ENCODE results near the gene OLFML1. TPM values are rescaled to one million over a fixed set of nuclear protein-coding genes. Genes with fewer than 3 reads are reported as not detected.

The OLFML1 gene
- polyA plus RNA-seq, 1 donor from 2014 or later = not detected

- Histone ChIP-seq H3K27ac (ENCODE audit: low read length) (no peak overlapping the region), H4K20me1 (ENCODE audit: insufficient read depth) (no peaks in the 10 kb centered on the region), H3K27me3 (ENCODE audit: insufficient read depth, low read depth, low read length) (no peaks in the 10 kb centered on the region), H3K79me2 (replicated peaks; ENCODE audit: insufficient read depth, low read length) (no peaks in the 10 kb centered on the region), H2AFZ (ENCODE audit: low read depth, low read length) (no peak overlapping the region), H3K9me3 (ENCODE audit: low read length) (no peaks in the 10 kb centered on the region), H3K36me3 (ENCODE audit: insufficient read depth, low read length) (no peaks in the 10 kb centered on the region), H3F3A (ENCODE audit: insufficient read depth, low read length, poor library complexity, severe bottlenecking) (no peaks in the 10 kb centered on the region), H3K4me2 (ENCODE audit: low read length) (no peak overlapping the region), H3K9me2 (ENCODE audit: insufficient read depth, low read length) (no peaks in the 10 kb centered on the region), H3K4me3 (ENCODE audit: low read length) (no peak overlapping the region), H3K9ac (ENCODE audit: low read length) (no peak overlapping the region)
- no peak for TF ChIP-seq EZH2 (IDR thresholded peaks at IDR 0.05; ENCODE audit: borderline replicate concordance, insufficient read depth, low read length, poor library complexity, severe bottlenecking)
- TF ChIP-seq TAF1 (IDR thresholded peaks at IDR 0.05; ENCODE audit: low read depth) = no peak
- TF ChIP-seq RAD21 (conservative IDR thresholded peaks at IDR 0.05) = no peak
- TF ChIP-seq CTCF (IDR thresholded peaks at IDR 0.05; ENCODE audit: poor library complexity, severe bottlenecking) = no peak
- TF ChIP-seq POLR2AphosphoS5 (IDR thresholded peaks at IDR 0.05) = no peak
- TF ChIP-seq EP300 (conservative IDR thresholded peaks at IDR 0.05; ENCODE audit: poor library complexity, severe bottlenecking) = no peak
- no peak for TF ChIP-seq REST (IDR thresholded peaks at IDR 0.05; ENCODE audit: borderline replicate concordance)
- no peak for TF ChIP-seq MXI1 (conservative IDR thresholded peaks at IDR 0.05; ENCODE audit: poor library complexity, severe bottlenecking)
- TF ChIP-seq SMC3 (conservative IDR thresholded peaks at IDR 0.05; ENCODE audit: poor library complexity) = no peak
These were observed 4.1 kb downstream of the OLFML1 start for GRCh38 chr11:7489376-7489775.

GRCh38 chr11:7490054-7490453 lies 4.7 kb downstream of the OLFML1 start:
- no peaks in the 10 kb centered on the region for H3K9me3 ChIP-seq (ENCODE audit: low read length)
- TF ChIP-seq REST (IDR thresholded peaks at IDR 0.05; ENCODE audit: borderline replicate concordance) (no peak), RAD21 (conservative IDR thresholded peaks at IDR 0.05) (no peak)
- no peak overlapping the region for H3K4me2 ChIP-seq (ENCODE audit: low read length)
- no peaks in the 10 kb centered on the region for H3K36me3 ChIP-seq (ENCODE audit: insufficient read depth, low read length)
- H2AFZ ChIP-seq (ENCODE audit: low read depth, low read length) = no peak overlapping the region
- no peaks in the 10 kb centered on the region for H3K79me2 ChIP-seq (replicated peaks; ENCODE audit: insufficient read depth, low read length)
- H3K9ac ChIP-seq (ENCODE audit: low read length) = no peak overlapping the region
- no peak overlapping the region for H3K4me3 ChIP-seq (ENCODE audit: low read length)
- H3K27me3 ChIP-seq (ENCODE audit: insufficient read depth, low read depth, low read length) = no peaks in the 10 kb centered on the region
- no peaks in the 10 kb centered on the region for H3K9me2 ChIP-seq (ENCODE audit: insufficient read depth, low read length)
- H3K27ac ChIP-seq (ENCODE audit: low read length) = no peak overlapping the region
- no peaks in the 10 kb centered on the region for H4K20me1 ChIP-seq (ENCODE audit: insufficient read depth)
- no peaks in the 10 kb centered on the region for H3F3A ChIP-seq (ENCODE audit: insufficient read depth, low read length, poor library complexity, severe bottlenecking)

Measured in neural cell (in vitro differentiated cells).